ENCODE measurements around the gene PIP4K2C. TPM values are rescaled to one million over a fixed set of nuclear protein-coding genes. Genes with fewer than 3 reads are reported as not detected.

The PIP4K2C gene
- total RNA-seq, 1 donor from 2014 or later: 46.3 TPM

DNA sequence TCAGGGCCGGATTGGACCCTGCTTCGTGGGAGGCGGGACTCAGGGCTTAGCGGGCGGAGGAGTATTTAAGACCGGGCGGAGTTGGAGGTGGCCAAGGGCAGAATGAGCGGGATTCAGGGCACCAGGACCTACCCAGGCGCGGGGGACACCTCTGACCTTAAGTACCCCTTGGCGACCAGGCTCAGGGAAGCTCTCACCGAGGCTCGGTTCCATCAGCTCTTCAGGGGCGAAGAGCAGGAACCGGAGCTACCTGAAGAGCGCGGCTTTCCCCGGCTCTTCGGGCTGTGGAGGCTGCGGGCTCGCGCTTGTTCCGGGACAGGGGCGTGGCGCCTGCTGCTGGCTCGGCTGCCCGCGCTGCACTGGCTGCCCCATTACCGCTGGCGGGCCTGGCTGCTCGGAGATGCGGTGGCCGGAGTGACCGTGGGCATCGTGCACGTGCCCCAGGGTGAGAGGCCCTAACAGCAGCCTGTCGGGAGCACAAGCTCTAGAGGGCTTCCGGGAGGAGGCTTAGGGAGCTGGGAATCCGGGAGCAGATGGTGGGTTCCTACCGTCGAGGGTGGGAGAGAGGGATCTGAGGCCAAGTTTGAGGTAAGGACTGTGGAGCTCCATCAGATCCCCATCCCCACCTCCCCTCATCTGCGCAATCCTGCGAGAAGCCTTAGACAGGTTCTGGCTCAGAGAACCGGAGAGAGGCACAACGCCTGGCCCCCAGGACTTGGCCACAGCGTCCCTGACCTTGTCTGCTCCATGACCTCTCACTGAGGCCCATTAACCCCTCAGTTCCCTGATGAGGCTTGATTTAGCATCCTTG is 28.6 kb downstream of the PIP4K2C start:
- Histone ChIP-seq H3K4me3 (ENCODE audit: low read depth, low read length) (no peak overlapping the region), H3K27me3 (ENCODE audit: control insufficient read depth, insufficient read depth, low read length) (peaks cover 43% of the 10 kb centered on the region), H3K36me3 (ENCODE audit: control insufficient read depth, insufficient read depth, low read length) (no peaks in the 10 kb centered on the region)
- DNase-seq (ENCODE audit: low read depth) (no peak), FAIRE-seq (no peak)
- TF ChIP-seq, protein P1, sequence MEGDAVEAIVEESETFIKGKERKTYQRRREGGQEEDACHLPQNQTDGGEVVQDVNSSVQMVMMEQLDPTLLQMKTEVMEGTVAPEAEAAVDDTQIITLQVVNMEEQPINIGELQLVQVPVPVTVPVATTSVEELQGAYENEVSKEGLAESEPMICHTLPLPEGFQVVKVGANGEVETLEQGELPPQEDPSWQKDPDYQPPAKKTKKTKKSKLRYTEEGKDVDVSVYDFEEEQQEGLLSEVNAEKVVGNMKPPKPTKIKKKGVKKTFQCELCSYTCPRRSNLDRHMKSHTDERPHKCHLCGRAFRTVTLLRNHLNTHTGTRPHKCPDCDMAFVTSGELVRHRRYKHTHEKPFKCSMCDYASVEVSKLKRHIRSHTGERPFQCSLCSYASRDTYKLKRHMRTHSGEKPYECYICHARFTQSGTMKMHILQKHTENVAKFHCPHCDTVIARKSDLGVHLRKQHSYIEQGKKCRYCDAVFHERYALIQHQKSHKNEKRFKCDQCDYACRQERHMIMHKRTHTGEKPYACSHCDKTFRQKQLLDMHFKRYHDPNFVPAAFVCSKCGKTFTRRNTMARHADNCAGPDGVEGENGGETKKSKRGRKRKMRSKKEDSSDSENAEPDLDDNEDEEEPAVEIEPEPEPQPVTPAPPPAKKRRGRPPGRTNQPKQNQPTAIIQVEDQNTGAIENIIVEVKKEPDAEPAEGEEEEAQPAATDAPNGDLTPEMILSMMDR (IDR thresholded peaks at IDR 0.05; ENCODE audit: insufficient read depth, low read length, severe bottlenecking): no peak

DNA sequence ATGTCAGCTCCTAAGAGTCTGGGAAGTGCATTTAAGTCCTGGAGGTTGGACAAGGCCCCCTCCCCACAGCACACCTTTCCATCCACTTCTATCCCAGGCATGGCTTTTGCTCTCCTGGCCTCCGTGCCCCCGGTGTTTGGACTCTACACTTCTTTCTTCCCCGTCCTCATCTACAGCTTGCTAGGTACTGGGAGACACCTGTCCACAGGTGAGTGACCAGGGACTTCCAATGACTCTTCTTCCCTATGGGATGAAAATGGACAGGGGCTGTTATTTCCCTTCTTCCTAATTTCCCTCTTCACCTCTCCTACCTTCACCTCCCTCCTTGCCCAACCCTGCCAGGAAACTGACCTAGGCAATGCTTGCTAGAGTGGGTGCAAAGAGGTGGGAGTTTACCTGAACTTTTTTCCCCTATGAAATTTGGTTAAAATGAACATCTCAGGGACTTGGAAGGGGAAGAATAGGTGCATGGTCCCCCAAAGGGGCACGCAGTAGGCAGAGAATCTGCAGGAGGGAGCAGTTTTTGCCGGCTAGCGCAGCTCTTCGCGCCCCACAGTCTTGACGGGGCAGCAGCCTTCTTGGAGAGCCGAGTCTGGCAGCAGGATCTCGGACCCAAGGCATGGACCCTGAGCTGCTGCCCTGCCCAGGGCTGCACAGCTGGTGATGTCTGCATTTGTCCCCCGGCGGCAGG is 29.4 kb downstream of the PIP4K2C start:
- no peak for FAIRE-seq
- no peak overlapping the region for H3K4me3 ChIP-seq (ENCODE audit: low read depth, low read length)
- no peak for DNase-seq (ENCODE audit: low read depth)
- TF ChIP-seq, protein P1 (IDR thresholded peaks at IDR 0.05; ENCODE audit: insufficient read depth, low read length, severe bottlenecking): no peak
- no peaks in the 10 kb centered on the region for H3K36me3 ChIP-seq (ENCODE audit: control insufficient read depth, insufficient read depth, low read length)
- peaks cover 48% of the 10 kb centered on the region for H3K27me3 ChIP-seq (ENCODE audit: control insufficient read depth, insufficient read depth, low read length)

DNA sequence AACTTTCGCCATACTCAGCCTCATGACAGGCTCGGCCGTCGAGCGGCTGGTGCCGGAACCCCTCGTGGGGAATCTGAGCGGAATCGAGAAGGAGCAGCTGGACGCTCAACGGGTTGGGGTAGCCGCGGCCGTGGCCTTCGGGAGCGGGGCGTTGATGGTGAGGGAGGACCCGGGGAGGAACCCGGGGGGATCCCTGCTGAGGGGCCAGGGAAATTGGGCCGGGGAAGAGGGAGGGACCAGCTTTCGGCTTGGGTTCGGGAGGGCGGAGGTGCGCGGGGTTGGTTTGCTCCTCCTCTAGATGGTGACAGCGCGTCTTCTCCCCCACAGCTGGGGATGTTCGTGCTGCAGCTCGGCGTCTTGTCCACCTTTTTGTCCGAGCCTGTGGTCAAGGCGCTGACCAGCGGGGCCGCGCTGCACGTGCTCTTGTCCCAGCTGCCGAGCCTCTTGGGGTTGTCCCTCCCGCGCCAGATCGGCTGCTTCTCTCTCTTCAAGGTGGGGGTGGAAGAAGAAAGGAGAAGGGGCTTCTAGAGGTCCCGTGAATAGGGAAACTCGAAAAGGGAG is 30.0 kb downstream of the PIP4K2C start:
- Histone ChIP-seq H3K27me3 (ENCODE audit: control insufficient read depth, insufficient read depth, low read length) (peaks cover 52% of the 10 kb centered on the region), H3K4me3 (ENCODE audit: low read depth, low read length) (no peak overlapping the region), H3K36me3 (ENCODE audit: control insufficient read depth, insufficient read depth, low read length) (no peaks in the 10 kb centered on the region)
- TF ChIP-seq, protein P1 (IDR thresholded peaks at IDR 0.05; ENCODE audit: insufficient read depth, low read length, severe bottlenecking): no peak
- FAIRE-seq (no peak), DNase-seq (ENCODE audit: low read depth) (no peak)

DNA sequence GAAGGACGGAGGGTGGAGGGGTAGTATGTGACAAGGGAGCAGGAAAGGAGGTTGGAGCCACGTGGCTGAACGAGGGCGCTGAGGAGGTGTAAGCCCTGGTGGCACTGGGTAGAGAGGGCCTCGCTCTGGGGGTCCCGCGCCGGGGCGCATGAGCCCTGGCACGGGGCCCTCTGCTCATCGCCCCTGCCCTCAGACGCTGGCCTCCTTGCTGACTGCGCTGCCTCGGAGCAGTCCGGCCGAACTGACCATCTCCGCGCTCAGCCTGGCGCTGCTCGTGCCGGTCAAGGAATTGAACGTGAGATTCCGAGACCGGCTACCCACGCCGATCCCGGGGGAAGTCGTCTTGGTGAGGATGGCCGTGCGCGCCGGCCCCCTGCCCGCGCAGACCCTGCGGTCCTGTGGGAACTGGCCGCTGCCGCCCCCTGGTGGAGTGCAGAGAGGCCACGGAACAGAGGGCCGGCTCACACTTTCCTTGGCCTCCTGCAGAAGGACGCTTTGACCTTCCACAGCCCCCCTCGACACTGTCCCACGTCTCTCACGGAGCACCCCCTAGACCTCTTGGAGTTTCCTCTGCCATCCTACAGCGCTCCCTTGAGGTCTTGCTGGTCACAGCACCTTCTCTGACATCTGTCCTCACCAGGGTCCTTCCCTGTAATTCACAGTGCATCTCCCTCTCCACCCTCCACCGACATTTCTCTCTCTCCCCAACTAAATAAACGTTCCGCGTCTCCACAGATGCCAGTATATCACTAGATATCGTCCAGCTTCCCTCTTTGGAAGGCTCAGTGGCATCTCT is 30.7 kb downstream of the PIP4K2C start:
- Histone ChIP-seq H3K27me3 (ENCODE audit: control insufficient read depth, insufficient read depth, low read length) (peaks cover 58% of the 10 kb centered on the region), H3K36me3 (ENCODE audit: control insufficient read depth, insufficient read depth, low read length) (no peaks in the 10 kb centered on the region), H3K4me3 (ENCODE audit: low read depth, low read length) (peak overlapping the region; percentile 19)
- DNase-seq (ENCODE audit: low read depth) (no peak), FAIRE-seq (no peak)
- TF ChIP-seq, protein P1 (IDR thresholded peaks at IDR 0.05; ENCODE audit: insufficient read depth, low read length, severe bottlenecking): peak; percentile 96

DNA sequence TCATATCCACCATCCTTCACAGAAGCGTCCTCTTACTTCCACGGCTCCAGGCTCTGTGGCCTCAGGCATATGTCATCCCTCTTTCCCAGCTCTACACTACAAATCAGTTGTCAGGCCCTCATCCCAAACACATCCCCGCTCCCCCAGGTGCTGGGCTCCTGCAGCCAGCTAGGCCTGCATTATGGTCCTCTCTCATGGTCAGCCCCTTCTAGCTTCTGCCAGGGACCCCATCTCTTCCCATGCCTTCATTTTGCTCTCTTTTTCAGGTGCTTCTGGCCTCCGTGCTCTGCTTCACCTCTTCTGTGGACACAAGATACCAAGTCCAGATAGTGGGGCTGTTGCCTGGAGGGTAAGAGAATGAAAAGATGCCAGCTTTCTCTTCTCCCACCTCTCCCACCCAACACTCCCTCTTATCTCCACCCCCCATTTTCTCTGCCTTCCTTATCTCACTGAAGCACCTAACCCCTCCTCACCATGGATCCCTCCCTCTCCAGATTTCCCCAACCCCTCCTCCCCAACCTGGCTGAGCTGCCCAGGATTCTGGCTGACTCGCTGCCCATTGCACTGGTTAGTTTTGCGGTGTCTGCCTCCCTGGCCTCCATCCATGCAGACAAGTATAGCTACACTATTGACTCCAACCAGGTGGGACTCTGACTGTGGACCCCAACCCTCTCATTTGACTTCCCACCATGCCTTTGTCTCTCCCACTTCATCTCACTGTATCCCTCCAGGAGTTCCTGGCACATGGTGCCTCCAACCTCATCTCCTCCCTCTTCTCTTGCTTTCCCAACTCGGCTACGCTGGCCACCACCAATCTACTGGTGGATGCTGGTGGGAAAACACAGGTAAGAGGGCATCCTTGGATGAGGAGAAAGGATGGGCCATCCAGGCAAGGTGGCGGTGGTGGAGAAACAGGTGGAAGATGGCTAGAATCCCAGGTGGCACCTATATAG is 31.6 kb downstream of the PIP4K2C start:
- no peak for DNase-seq (ENCODE audit: low read depth)
- TF ChIP-seq, protein P1 (IDR thresholded peaks at IDR 0.05; ENCODE audit: insufficient read depth, low read length, severe bottlenecking): no peak
- Histone ChIP-seq H3K27me3 (ENCODE audit: control insufficient read depth, insufficient read depth, low read length) (peaks cover 64% of the 10 kb centered on the region), H3K36me3 (ENCODE audit: control insufficient read depth, insufficient read depth, low read length) (no peaks in the 10 kb centered on the region), H3K4me3 (ENCODE audit: low read depth, low read length) (no peak overlapping the region)
- FAIRE-seq: no peak

Data from bronchial epithelial cell (primary cell).